ENCODE results near the gene ZNF526.

Gene ZNF526, protein sequence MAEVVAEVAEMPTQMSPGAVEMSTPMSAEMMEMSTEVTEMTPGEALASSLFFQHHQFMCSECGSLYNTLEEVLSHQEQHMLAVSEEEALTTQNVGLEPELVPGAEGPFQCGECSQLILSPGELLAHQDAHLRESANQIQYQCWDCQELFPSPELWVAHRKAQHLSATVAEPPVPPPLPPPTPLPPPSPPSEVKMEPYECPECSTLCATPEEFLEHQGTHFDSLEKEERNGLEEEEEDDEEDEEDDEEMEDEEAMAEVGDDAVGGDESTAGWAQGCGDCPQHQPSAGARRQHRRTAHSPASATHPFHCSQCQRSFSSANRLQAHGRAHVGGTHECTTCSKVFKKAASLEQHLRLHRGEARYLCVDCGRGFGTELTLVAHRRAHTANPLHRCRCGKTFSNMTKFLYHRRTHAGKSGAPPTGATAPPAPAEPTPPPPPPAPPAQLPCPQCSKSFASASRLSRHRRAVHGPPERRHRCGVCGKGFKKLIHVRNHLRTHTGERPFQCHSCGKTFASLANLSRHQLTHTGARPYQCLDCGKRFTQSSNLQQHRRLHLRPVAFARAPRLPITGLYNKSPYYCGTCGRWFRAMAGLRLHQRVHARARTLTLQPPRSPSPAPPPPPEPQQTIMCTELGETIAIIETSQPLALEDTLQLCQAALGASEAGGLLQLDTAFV

GRCh38 chr19:42219812-42220750, at the start of gene ZNF526:
Gene ZNF526, plus strand, starts transcription at chr19:42220312. Its CDS starts 4,092 bp downstream, at chr19:42224404.
- intact Hi-C loops (cut with DNase I), result no loop called here
- peak; percentile 95 to 100 (median 97) for DNase-seq

GRCh38 chr19:42170715-42171114, 49.4 kb upstream of the ZNF526 start:
- intact Hi-C loops (cut with DNase I), result no loop called here
- peak in 1 of 10 donors; percentile 72 for DNase-seq

- no peak for DNase-seq
- intact Hi-C loops (cut with DNase I), result no loop called here
Observed at GRCh38 chr19:42172261-42172660, 47.9 kb upstream of the ZNF526 start.

DNA sequence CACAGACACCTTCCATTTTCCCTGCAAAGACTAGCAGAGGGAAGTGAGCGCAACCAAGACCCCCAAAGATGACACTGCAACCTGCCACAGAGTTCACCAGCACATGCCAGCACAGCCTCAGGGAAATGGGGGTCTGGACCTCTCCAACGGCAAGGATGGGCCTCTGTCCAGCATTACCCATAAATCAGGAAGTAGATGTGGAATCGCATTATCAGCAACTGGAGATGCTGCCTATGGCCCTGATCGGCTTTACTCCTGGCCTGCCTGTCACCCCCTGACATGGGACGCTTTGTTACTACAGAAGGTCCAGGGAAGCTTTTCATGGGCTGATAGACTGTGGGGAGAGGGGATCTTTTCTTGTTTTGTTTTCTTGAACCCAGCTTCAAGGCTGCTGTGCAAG, 46.4 kb upstream of the ZNF526 start:
- peak in 1 of 10 donors; percentile 27 for DNase-seq
- intact Hi-C loops (cut with DNase I), result no loop called here

- DNase-seq, result peak in 1 of 10 donors; percentile 68
- intact Hi-C loops (cut with DNase I), result no loop called here
Observed at GRCh38 chr19:42174188-42174587, 45.9 kb upstream of the ZNF526 start.

GRCh38 chr19:42174958-42175734, 45.0 kb upstream of the ZNF526 start:
- DNase-seq, result peak in 2 of 10 donors; percentile 8 to 43
- intact Hi-C loops (cut with DNase I), result no loop called here

DNA sequence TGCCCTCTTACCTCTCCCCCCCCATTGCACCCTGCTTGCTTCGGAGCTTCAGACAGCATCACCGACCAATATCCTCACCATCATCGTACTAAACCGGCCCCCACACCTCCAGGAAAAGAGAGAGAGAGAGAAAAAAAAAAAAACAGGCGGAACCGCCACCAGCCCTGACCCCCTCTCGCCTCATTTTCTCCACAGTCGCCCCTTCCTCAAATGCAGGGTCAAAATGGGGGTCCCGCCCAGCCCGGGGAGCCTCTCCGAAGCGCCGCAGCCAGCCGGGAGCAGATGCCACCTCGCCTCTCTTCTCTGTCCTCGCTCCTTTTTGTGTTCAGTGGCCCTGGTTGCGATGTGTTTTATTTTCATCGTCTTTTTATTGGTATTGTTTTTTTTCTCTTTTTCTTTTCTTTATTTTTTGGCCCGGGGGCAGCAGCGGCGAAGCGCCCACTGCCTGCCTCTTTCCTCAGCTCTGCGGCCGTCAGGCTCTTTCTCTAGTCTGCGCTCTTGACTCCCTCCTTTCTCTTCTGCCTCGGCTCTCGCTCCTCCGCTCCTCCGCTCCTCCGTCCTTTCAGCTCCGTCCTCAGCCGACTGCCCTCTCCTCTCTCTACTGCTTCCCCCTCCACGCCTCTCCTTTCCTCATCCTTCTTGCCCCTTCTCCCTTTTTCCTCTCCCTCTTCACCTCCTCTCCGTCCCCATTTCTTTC, 44.0 kb upstream of the ZNF526 start:
- DNase-seq, result peak in 5 of 10 donors; percentile 21 to 89 (median 83)
- intact Hi-C loops (cut with DNase I), result loop anchor here (2.0 kb wide), 1 partner anchor 43 kb away; the partner anchor contains the start of gene POU2F2

DNA sequence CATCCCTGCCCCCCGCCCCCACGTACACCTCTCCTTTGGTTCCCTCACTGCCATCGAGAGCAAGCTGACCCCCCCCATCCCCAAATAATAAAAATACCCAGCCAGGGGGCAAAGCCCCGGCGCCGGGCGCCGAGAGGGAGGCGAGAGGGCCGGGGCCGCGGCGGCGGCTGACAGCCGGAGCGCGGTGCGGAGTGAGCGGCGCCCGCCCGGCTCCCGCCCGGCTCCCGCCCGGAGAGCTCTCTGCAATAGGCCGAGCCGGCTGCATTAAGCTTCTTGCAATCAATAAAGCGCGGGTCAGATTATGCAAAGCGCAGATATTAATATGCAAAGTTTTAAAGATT, 43.5 kb upstream of the ZNF526 start:
- DNase-seq, result peak in 1 of 10 donors; percentile 84
- intact Hi-C loops (cut with DNase I), result loop anchor here (2.0 kb wide), 1 partner anchor 44 kb away; the partner anchor contains the start of gene POU2F2

- intact Hi-C loops (cut with DNase I), result loop anchor here (2.0 kb wide), 1 partner anchor 44 kb away; the partner anchor contains the start of gene POU2F2
- DNase-seq, result peak; percentile 62 to 97 (median 84)
Observed at GRCh38 chr19:42176990-42177685, 43.0 kb upstream of the ZNF526 start.

- intact Hi-C loops (cut with DNase I), result loop anchor here (2.0 kb wide), 1 partner anchor 45 kb away; the partner anchor contains the start of gene POU2F2
- DNase-seq, result no peak
Observed at GRCh38 chr19:42177686-42178019, 42.5 kb upstream of the ZNF526 start.

DNA sequence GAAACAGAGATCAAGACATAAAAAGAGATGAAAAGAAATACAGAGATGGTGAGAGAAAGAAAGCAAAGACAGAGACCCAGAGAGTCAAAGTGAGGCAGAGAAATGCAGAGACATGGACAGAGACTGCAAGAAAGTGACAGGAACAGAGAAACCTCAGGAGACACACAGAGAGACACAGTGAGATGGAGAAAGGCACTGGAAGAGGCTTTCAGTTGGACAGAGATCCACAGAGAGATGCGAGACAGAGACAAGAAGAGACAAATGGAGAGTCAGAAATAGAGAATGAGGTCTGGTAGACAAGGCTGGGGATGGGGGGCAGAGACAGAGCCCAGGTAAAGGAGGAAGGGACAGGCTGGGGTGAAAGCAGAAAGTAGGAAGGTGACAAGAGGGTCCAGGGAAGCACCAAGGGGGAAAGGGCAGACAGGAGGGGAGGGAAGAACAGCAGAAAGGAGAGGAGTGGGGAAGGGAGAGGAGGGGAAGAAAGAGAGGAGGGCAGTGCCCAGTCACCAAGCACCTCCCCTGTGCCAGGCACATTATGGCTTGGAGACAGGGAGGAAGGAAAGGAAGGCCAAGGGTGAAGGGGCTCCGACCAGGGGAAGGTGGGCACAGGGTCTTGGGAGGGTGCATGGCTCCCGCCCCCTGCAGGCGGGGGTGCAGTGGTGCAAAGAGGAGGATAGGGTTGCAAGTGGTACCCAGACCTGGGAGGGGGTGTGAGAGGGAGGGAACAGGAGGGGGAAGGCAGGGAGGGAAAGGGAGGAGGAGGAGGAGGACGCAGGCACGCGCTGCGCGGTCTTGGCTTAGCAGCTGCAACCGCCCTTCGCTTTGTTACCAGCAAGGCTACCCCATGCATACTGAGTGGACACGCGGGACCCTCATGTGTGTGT, 41.1 kb upstream of the ZNF526 start:
- peak in 1 of 10 donors; percentile 84 for DNase-seq
- intact Hi-C loops (cut with DNase I), result no loop called here

DNA sequence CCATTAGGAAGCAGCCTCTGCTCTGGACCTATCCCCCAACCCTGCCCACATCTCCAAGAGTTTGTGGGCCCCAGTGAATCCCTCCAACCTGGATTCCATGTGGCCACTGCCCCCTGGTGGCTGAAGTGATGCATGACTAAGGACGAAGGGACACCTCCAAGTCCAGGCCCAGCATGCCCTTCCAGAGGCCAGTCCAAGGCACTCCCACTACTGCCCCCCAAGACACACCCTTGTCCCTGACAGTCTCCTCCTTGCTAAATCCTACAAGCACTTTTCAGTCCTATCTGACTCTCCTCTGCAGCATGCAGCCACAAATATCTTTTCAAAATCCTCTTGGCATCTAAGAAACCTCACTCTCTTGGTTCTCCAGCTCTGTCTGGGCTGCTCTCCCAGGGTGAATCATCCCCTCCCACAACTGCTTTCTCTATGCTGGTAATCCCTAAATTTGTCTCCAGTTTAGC, 35.7 kb upstream of the ZNF526 start:
- intact Hi-C loops (cut with DNase I), result loop anchor here (1.0 kb wide), 1 partner anchor 51 kb away; no protein-coding TSS in a partner anchor
- peak; percentile 67 to 97 (median 86) for DNase-seq

GRCh38 chr19:42185277-42185676, 34.8 kb upstream of the ZNF526 start:
- intact Hi-C loops (cut with DNase I), result no loop called here
- peak in 1 of 10 donors; percentile 21 for DNase-seq

DNA sequence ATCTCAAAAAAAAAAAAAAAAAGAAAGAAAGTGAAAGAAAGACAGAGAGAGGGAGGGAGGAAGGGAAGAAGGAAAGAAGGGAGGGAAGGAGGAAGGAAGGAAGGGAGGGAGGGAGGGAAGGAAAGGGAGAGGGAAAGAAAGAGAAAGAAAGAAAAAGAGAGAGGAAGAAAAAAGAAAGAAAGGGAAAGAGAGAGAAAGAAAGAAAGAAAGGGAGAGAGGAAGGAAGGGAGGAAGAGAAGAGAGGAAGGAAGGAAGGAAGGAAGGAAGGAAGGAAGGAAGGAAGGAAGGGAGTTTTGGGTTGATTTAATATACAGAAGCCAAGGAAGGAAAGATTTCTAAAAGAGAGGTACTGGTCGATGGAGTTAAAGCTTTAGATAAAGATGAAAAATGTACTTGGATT, 31.4 kb upstream of the ZNF526 start:
- DNase-seq, result no peak
- intact Hi-C loops (cut with DNase I), result no loop called here

GRCh38 chr19:42189133-42189532, 31.0 kb upstream of the ZNF526 start:
- DNase-seq, result peak in 2 of 10 donors; percentile 2 to 31
- intact Hi-C loops (cut with DNase I), result no loop called here

DNA sequence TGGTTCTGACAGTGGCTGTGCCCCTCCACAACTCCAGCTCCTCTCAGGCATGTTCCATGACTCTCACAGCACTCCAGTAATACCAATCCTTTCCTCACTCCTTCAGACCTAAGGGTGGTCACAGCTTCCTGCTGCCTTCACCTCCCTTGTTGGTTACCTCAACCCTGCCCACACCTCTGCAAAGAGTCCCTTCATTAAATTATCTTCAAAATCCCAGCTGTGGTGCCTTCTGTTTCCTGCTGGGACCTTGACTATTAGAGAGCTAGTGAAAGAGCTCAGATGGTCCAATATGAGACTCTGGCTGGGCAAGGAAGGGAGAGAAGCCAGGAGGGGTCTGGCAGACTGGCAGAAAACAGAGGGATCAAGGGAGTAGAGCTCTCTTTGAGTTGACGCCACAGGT, 28.8 kb upstream of the ZNF526 start:
- DNase-seq, result peak in 2 of 10 donors; percentile 1 to 33

GRCh38 chr19:42191855-42192254, 28.3 kb upstream of the ZNF526 start:
- DNase-seq, result no peak
- intact Hi-C loops (cut with DNase I), result no loop called here

More for the DNA sequence above, 28.8 kb upstream of the ZNF526 start:
- intact Hi-C loops (cut with DNase I), result no loop called here
